ENCODE data around the gene RFX2. TPM values are rescaled to one million over a fixed set of nuclear protein-coding genes. Genes with fewer than 3 reads are reported as not detected.
A peak's percentile ranks its signal among the peaks of the same experiment; 100 is the strongest.

RFX2 gene
- total and polyA plus RNA-seq, 4 donors, result 6.5 to 26.1 (median 14.6) TPM

DNA sequence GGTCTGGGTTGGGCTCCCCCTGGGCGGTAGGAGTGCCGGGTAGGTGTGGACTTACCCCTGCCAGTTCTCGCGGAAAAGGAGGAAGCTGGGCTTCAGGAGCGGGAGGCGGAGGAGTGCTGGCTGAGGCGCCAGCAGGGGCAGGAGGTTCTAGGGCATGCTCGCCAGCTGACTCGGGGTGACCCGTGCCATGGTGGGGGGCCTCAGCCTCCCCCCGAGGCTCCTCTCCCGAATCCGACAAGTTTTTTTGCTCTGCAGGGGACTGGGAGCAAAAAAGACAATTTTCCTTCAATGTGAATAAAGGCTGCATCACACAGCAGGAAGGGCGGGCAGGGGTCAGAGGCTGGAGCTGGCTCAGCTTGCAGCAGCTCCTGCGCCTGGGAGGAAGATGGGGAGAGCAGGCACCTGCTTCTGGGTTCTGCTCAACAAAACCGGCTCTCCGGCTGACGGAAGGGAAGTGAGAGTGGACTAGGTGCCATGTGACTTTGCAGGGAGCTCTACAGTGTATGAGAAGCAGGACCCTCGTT is 158.9 kb downstream of the RFX2 start:
- intact Hi-C loops (cut with DNase I), result no loop called here
- Histone ChIP-seq H3K36me3 (ENCODE audit: control insufficient read depth in 1 of 2, insufficient read depth in 2 of 2, low read length in 1 of 2) (no peaks in the 10 kb centered on the region), H3K9me3 (ENCODE audit: control insufficient read depth, low read length) (no peaks in the 10 kb centered on the region), H3K27ac (ENCODE audit: low read depth in 1 of 2, low read length in 2 of 2) (no peak overlapping the region), H3K4me1 (ENCODE audit: control insufficient read depth in 1 of 2, insufficient read depth in 2 of 2, low read length in 2 of 2) (peaks cover 0 to 4% of the 10 kb centered on the region in 2 donors), H3K27me3 (ENCODE audit: control insufficient read depth in 1 of 2, insufficient read depth in 2 of 2, low read length in 1 of 2) (no peaks in the 10 kb centered on the region), H3K4me3 (ENCODE audit: low read length in 2 of 2) (no peak overlapping the region)
- DNase-seq, result peak in 1 of 2 donors; percentile 69
- 83 to 86% methylated on average over 19 of the region's 19 CpGs for WGBS, 2 donors
- no peak for ATAC-seq (ENCODE audit: low FRiP score)

DNA sequence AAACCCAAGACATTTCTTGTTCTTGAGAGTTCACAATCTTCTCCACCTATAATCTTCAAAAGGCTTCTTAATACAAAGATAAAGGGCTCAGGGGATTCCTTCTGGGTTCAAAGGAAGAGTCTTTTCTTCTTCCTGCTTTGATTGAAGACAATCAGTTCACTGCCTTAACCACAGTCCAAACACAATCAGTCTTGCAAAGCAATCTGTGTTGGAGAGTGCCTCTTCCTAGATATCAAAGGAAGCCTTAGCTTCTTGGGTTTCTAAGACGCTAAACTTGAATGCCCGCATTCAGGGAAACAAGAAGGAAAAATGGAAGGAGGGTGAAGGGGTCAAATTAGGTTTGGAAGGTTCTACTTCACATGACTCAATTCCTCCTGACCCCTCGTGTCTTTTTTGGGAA is 159.6 kb downstream of the RFX2 start:
- no peak overlapping the region for H3K4me3 ChIP-seq (ENCODE audit: low read length in 2 of 2)
- no peaks in the 10 kb centered on the region for H3K9me3 ChIP-seq (ENCODE audit: control insufficient read depth, low read length)
- peaks cover 0 to 4% of the 10 kb centered on the region in 2 donors for H3K4me1 ChIP-seq (ENCODE audit: control insufficient read depth in 1 of 2, insufficient read depth in 2 of 2, low read length in 2 of 2)
- no peak for ATAC-seq (ENCODE audit: low FRiP score)
- no peaks in the 10 kb centered on the region for H3K36me3 ChIP-seq (ENCODE audit: control insufficient read depth in 1 of 2, insufficient read depth in 2 of 2, low read length in 1 of 2)
- intact Hi-C loops (cut with DNase I), result no loop called here
- 86 to 90% methylated on average over 3 of the region's 3 CpGs for WGBS, 2 donors
- no peaks in the 10 kb centered on the region for H3K27me3 ChIP-seq (ENCODE audit: control insufficient read depth in 1 of 2, insufficient read depth in 2 of 2, low read length in 1 of 2)
- DNase-seq, result no peak
- no peak overlapping the region for H3K27ac ChIP-seq (ENCODE audit: low read depth in 1 of 2, low read length in 2 of 2)

DNA sequence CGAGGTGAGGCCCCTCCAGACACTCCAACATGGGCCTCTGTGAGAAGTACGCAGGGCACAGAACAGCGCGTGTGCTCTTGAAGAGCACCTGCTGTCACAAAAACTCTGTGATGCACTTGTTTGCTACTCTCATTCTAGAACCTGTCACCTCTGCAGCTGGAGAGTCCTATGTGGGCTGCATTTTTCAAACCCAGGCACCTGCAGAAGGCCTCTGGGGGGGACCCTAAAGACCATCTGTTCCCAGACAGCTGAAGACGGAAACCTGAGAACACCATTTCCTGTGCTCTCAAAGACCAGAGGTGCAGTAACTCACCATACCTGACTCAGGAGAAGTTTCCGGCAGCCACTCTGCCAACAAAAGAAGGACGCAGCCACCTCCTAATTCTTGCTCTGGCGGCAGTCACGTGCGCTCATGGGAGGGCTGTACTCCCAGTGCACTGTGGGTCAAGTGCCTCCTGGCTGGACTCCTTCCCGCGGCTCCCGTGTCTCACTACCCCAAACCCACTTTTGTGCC is 160.5 kb downstream of the RFX2 start:
- Histone ChIP-seq H3K36me3 (ENCODE audit: control insufficient read depth in 1 of 2, insufficient read depth in 2 of 2, low read length in 1 of 2) (no peaks in the 10 kb centered on the region), H3K4me1 (ENCODE audit: control insufficient read depth in 1 of 2, insufficient read depth in 2 of 2, low read length in 2 of 2) (peaks cover 0 to 4% of the 10 kb centered on the region in 2 donors), H3K27ac (ENCODE audit: low read depth in 1 of 2, low read length in 2 of 2) (no peak overlapping the region), H3K27me3 (ENCODE audit: control insufficient read depth in 1 of 2, insufficient read depth in 2 of 2, low read length in 1 of 2) (no peaks in the 10 kb centered on the region), H3K4me3 (ENCODE audit: low read length in 2 of 2) (no peak overlapping the region), H3K9me3 (ENCODE audit: control insufficient read depth, low read length) (no peaks in the 10 kb centered on the region)
- ATAC-seq (ENCODE audit: low FRiP score) (no peak), DNase-seq (no peak)
- intact Hi-C loops (cut with DNase I), result no loop called here
- WGBS, 2 donors, result 85 to 93% methylated on average over 13 of the region's 13 CpGs

DNA sequence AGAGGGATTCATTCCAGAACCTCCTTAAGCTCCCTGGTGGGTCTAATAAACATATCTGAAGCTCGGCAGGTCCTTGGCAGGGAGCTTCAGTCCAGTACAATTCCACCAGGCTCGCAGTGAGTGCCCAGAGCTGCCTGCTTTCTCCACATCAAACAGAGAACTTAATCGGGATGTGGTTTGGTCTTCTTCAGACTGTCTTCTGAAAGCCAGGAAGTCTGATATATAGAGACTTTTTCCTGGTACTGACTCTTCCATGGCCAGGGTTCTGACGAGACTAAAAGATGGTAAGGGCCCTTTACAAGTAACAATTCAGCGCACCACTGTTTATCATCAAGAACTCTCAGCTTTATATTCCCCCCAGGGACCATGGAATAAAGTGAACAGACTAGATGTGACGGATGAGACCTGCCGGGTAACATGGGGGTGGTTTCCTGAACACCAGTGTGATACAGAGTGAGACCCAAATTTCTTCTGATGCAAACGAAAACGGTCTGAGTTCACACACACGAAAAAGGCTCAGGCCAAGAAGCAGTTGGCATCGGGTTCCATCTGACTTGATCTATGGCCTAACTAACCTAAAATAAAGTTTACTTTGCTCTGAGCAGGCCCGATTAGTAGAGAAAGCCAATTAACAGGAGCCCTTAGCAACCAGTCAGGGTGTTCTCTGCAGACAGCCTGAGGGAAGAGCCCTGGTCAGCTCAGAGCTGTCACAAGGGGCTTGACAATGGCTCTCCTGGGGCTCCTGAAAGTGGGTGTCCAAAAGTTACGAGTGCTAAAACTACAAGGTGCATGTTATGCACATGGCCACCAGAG is 161.3 kb downstream of the RFX2 start:
- no peak overlapping the region for H3K27ac ChIP-seq (ENCODE audit: low read depth in 1 of 2, low read length in 2 of 2)
- no peak for ATAC-seq (ENCODE audit: low FRiP score)
- no peaks in the 10 kb centered on the region for H3K36me3 ChIP-seq (ENCODE audit: control insufficient read depth in 1 of 2, insufficient read depth in 2 of 2, low read length in 1 of 2)
- peaks cover 0 to 4% of the 10 kb centered on the region in 2 donors for H3K4me1 ChIP-seq (ENCODE audit: control insufficient read depth in 1 of 2, insufficient read depth in 2 of 2, low read length in 2 of 2)
- no peaks in the 10 kb centered on the region for H3K9me3 ChIP-seq (ENCODE audit: control insufficient read depth, low read length)
- no peak for DNase-seq
- WGBS, 2 donors, result 24 to 36% methylated on average over 13 of the region's 13 CpGs
- no peaks in the 10 kb centered on the region for H3K27me3 ChIP-seq (ENCODE audit: control insufficient read depth in 1 of 2, insufficient read depth in 2 of 2, low read length in 1 of 2)
- H3K4me3 ChIP-seq (ENCODE audit: low read length in 2 of 2), result no peak overlapping the region
- intact Hi-C loops (cut with DNase I), result no loop called here

DNA sequence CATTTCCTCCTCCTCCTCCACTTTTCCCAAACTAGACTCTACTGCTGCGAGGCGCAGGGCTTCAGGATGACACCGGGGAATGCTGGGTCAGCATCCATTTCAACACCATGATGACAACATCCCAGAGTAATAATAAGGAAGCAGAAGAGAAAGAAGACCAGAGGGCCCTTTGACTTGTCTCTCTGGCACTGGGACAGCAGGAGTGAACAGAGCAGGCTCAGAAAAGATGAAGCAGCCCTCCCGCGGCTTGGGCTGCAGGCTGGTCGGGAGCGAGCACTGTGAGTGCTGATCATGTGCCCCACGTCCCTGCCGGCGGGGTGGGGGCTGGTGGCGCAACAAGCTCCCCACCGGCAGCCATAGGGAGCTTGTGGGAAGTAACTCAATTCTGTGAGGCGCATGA is 162.9 kb downstream of the RFX2 start:
- intact Hi-C loops (cut with DNase I), result no loop called here
- Histone ChIP-seq H3K4me1 (ENCODE audit: control insufficient read depth in 1 of 2, insufficient read depth in 2 of 2, low read length in 2 of 2) (no peaks in the 10 kb centered on the region), H3K36me3 (ENCODE audit: control insufficient read depth in 1 of 2, insufficient read depth in 2 of 2, low read length in 1 of 2) (no peaks in the 10 kb centered on the region), H3K27ac (ENCODE audit: low read depth in 1 of 2, low read length in 2 of 2) (no peak overlapping the region), H3K27me3 (ENCODE audit: control insufficient read depth in 1 of 2, insufficient read depth in 2 of 2, low read length in 1 of 2) (no peaks in the 10 kb centered on the region), H3K9me3 (ENCODE audit: control insufficient read depth, low read length) (no peaks in the 10 kb centered on the region), H3K4me3 (ENCODE audit: low read length in 2 of 2) (no peak overlapping the region)
- WGBS, 2 donors, result 73 to 87% methylated on average over 13 of the region's 13 CpGs
- ATAC-seq (ENCODE audit: low FRiP score) (peak; percentile 50), DNase-seq (peak in 1 of 2 donors; percentile 90)

DNA sequence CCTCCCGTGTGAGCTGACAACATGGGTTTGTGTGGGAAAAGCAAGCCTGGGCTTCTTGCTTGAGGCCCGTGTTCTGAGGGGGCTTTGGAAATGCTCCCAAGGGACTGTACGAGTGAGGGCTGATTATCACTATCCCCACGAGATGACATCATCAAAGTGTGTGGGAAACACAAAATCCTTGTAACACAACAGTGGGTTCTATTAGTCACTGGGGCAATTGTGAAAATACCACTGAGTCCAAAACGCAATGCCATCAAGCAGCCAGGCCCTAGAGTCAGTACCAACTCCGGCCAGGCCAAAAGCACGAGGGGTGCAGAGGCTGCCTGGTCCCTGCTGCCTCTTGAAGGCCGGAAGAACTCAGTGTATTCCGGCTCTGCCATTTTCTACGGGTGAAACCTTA is 166.7 kb downstream of the RFX2 start:
- intact Hi-C loops (cut with DNase I), result no loop called here
- no peaks in the 10 kb centered on the region for H3K27me3 ChIP-seq (ENCODE audit: control insufficient read depth in 1 of 2, insufficient read depth in 2 of 2, low read length in 1 of 2)
- no peak overlapping the region for H3K4me3 ChIP-seq (ENCODE audit: low read length in 2 of 2)
- DNase-seq (no peak), ATAC-seq (ENCODE audit: low FRiP score) (no peak)
- H3K27ac ChIP-seq (ENCODE audit: low read depth in 1 of 2, low read length in 2 of 2), result no peak overlapping the region
- whole genome bisulfite sequencing, 2 donors, result 47 to 65% methylated on average over 10 of the region's 10 CpGs
- H3K36me3 ChIP-seq (ENCODE audit: control insufficient read depth in 1 of 2, insufficient read depth in 2 of 2, low read length in 1 of 2), result peaks cover 0 to 4% of the 10 kb centered on the region in 2 donors
- H3K9me3 ChIP-seq (ENCODE audit: control insufficient read depth, low read length), result no peaks in the 10 kb centered on the region
- no peaks in the 10 kb centered on the region for H3K4me1 ChIP-seq (ENCODE audit: control insufficient read depth in 1 of 2, insufficient read depth in 2 of 2, low read length in 2 of 2)

Other genes with a start within 250 kb of the RFX2 start
- gene FUT5, start 240.0 kb downstream of the RFX2 start, total RNA-seq, result not detected
- not detected for gene FUT5, start 240.0 kb downstream of the RFX2 start, polyA plus RNA-seq
- 100 to 1,000 TPM; 138 to 151 TPM for gene NDUFA11, start 206.7 kb downstream of the RFX2 start, total RNA-seq
- 100 to 1,000 TPM; 326 to 405 TPM for gene NDUFA11, start 206.7 kb downstream of the RFX2 start, polyA plus RNA-seq
- gene VMAC, start 205.6 kb downstream of the RFX2 start, total RNA-seq, result 1 to 10 TPM; 3.9 to 9.2 TPM
- 1 to 10 TPM; 1.9 to 6.9 TPM for gene VMAC, start 205.6 kb downstream of the RFX2 start, polyA plus RNA-seq
- gene CAPS, start 196.2 kb downstream of the RFX2 start, total RNA-seq, result 10 to 100 TPM in 1 of 2 donors, 1 to 10 TPM in 1; 9.4 to 14.0 TPM
- 10 to 100 TPM in 1 of 2 donors, 1 to 10 TPM in 1; 9.3 to 70.9 TPM for gene CAPS, start 196.2 kb downstream of the RFX2 start, polyA plus RNA-seq
- gene RANBP3, start 132.4 kb downstream of the RFX2 start, total RNA-seq, result 10 to 100 TPM; 57.9 to 63.2 TPM
- gene RANBP3, start 132.4 kb downstream of the RFX2 start, polyA plus RNA-seq, result 10 to 100 TPM; 19.5 to 43.3 TPM
- not detected for gene ACSBG2, start 25.2 kb upstream of the RFX2 start, total RNA-seq
- gene ACSBG2, start 25.2 kb upstream of the RFX2 start, polyA plus RNA-seq, result 1 to 10 TPM in 1 of 2 donors, not detected in 1; 1.5 TPM
- 10 to 100 TPM; 54.8 to 55.5 TPM for gene MLLT1, start 169.5 kb upstream of the RFX2 start, total RNA-seq
- 10 to 100 TPM; 14.9 to 34.3 TPM for gene MLLT1, start 169.5 kb upstream of the RFX2 start, polyA plus RNA-seq
- not detected for gene ACER1, start 223.1 kb upstream of the RFX2 start, total RNA-seq
- under 1 TPM in 1 of 2 donors, not detected in 1; 0.10 TPM for gene ACER1, start 223.1 kb upstream of the RFX2 start, polyA plus RNA-seq

Data from aorta (tissue), 5 donors.